ENCODE measurements around the gene TMPRSS11D. TPM values are rescaled to one million over a fixed set of nuclear protein-coding genes. Genes with fewer than 3 reads are reported as not detected.

The TMPRSS11D gene
- total and polyA plus RNA-seq, 2 of the 8 experiments (the other 6 are each of a cell fraction or from before 2014, with no cell fraction given) = not detected

DNA sequence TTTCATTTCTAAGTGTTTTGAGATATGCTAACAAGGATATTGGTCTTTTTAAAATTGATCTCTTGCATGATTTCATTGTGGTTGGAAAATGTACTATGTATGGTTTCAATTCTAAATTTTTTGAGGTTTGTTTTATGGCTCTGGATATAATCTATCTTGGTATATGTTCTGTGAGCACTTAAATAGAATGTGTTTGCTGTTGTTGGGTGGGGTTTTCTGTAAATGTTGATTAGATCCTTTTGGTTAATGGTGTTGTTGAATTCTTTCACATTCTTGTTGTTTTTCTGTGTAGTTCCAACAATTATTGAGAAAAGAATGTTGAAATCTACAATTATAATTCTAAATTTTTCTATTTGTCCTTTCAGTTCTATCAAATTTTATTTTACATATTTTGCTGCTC is 87.0 kb downstream of the TMPRSS11D start:
- Histone ChIP-seq H3K18ac (ENCODE audit: extremely low read depth, low read length) (no peak overlapping the region), H3K23me2 (ENCODE audit: low read depth, low read length) (no peaks in the 10 kb centered on the region), H3K79me2 (ENCODE audit: control insufficient read depth in 1 of 2, insufficient read depth in 2 of 2, low read length in 2 of 2) (no peaks in the 10 kb centered on the region), H3K9ac (replicated peaks in 1 of 4; ENCODE audit: extremely low read depth in 1 of 4, low read depth in 3 of 4, low read length in 3 of 4) (no peak overlapping the region), H3K4ac (replicated peaks; ENCODE audit: insufficient read length, low read depth, low read length) (no peak overlapping the region), H2AK5ac (ENCODE audit: low read depth, low read length) (no peak overlapping the region), H2BK15ac (ENCODE audit: low read length) (no peak overlapping the region), H2BK20ac (ENCODE audit: low read length) (no peak overlapping the region), H3K14ac (ENCODE audit: insufficient read length) (no peak overlapping the region), H2BK5ac (ENCODE audit: low read depth, low read length) (no peak overlapping the region), H4K20me1 (replicated peaks in 1 of 2; ENCODE audit: control insufficient read depth in 1 of 2, insufficient read depth in 2 of 2, low read length in 2 of 2) (no peaks in the 10 kb centered on the region), H2AFZ (ENCODE audit: low read length) (no peak overlapping the region), H3K36me3 (ENCODE audit: control insufficient read depth in 2 of 4, insufficient read depth in 4 of 4, low read length in 3 of 4) (no peaks in the 10 kb centered on the region), H3K79me1 (ENCODE audit: low read depth, low read length) (no peaks in the 10 kb centered on the region), H3K4me1 (replicated peaks in 1 of 4; ENCODE audit: control insufficient read depth in 3 of 4, insufficient read depth in 4 of 4, low read length in 3 of 4) (no peaks in the 10 kb centered on the region), H4K91ac (replicated peaks; ENCODE audit: insufficient read length, low read length) (no peak overlapping the region), H3K4me2 (ENCODE audit: insufficient read depth in 1 of 2, low read depth in 2 of 2, low read length in 2 of 2) (no peak overlapping the region), H3K23ac (ENCODE audit: insufficient read length) (no peak overlapping the region), H3K9me3 (ENCODE audit: insufficient read depth in 2 of 2, low read depth in 1 of 2, low read length in 1 of 2) (no peaks in the 10 kb centered on the region), H4K8ac (ENCODE audit: extremely low read depth, insufficient read depth, low read length) (no peak overlapping the region), H3K56ac (replicated peaks; ENCODE audit: insufficient read length, low read depth, low read length) (no peak overlapping the region), H3K27me3 (replicated peaks in 1 of 4; ENCODE audit: control insufficient read depth in 3 of 4, extremely low read depth in 1 of 4, insufficient read depth in 3 of 4, low read length in 3 of 4) (no peaks in the 10 kb centered on the region), H3K27ac (ENCODE audit: low read depth, low read length) (no peak overlapping the region), H2BK12ac (ENCODE audit: low read depth, low read length) (no peak overlapping the region), H2BK120ac (replicated peaks; ENCODE audit: low read depth, low read length) (no peak overlapping the region), H3K4me3 (ENCODE audit: extremely low read depth in 1 of 4, insufficient read depth in 2 of 4, low read depth in 3 of 4, low read length in 4 of 4) (no peak overlapping the region), H4K5ac (ENCODE audit: insufficient read length, low read depth, low read length) (no peak overlapping the region)
- CTCF ChIA-PET (ENCODE audit: partially characterized antibody) = no interaction called here
- no peak for TF ChIP-seq KDM1A (IDR thresholded peaks at IDR 0.05; ENCODE audit: borderline replicate concordance, low read length)
- TF ChIP-seq TEAD4 (IDR thresholded peaks at IDR 0.05; ENCODE audit: low read depth, low read length) = no peak
- no peak for TF ChIP-seq SP4 (IDR thresholded peaks at IDR 0.05; ENCODE audit: low read length)
- no peak for TF ChIP-seq SP1 (IDR thresholded peaks at IDR 0.05; ENCODE audit: low read depth, low read length)
- no peak for TF ChIP-seq SAP30 (IDR thresholded peaks at IDR 0.05; ENCODE audit: insufficient read depth, insufficient replicate concordance, low read length)
- TF ChIP-seq, protein P1, sequence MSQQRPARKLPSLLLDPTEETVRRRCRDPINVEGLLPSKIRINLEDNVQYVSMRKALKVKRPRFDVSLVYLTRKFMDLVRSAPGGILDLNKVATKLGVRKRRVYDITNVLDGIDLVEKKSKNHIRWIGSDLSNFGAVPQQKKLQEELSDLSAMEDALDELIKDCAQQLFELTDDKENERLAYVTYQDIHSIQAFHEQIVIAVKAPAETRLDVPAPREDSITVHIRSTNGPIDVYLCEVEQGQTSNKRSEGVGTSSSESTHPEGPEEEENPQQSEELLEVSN (IDR thresholded peaks at IDR 0.05) = no peak
- TF ChIP-seq POLR2A (IDR thresholded peaks at IDR 0.05; ENCODE audit: control extremely low read depth in 1 of 2, low read depth in 2 of 2, low read length in 2 of 2) = no peak
- TF ChIP-seq, protein P2, sequence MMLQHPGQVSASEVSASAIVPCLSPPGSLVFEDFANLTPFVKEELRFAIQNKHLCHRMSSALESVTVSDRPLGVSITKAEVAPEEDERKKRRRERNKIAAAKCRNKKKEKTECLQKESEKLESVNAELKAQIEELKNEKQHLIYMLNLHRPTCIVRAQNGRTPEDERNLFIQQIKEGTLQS (IDR thresholded peaks at IDR 0.05; ENCODE audit: insufficient read depth, low read depth, low read length) = no peak
- TF ChIP-seq CBX8 (IDR thresholded peaks at IDR 0.05; ENCODE audit: borderline replicate concordance, low read depth, low read length) = no peak
- no peak for TF ChIP-seq EGR1 (IDR thresholded peaks at IDR 0.05; ENCODE audit: borderline replicate concordance, low read depth, low read length)
- TF ChIP-seq, protein P3, sequence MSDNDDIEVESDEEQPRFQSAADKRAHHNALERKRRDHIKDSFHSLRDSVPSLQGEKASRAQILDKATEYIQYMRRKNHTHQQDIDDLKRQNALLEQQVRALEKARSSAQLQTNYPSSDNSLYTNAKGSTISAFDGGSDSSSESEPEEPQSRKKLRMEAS (IDR thresholded peaks at IDR 0.05) = no peak
- DNase-seq (ENCODE audit: low read depth in 1 of 2, low spot score in 2 of 2) = no peak
- POLR2A ChIA-PET (ENCODE audit: partially characterized antibody) = no interaction called here
- no peak for FAIRE-seq
